GM19455 (cell line): ENCODE data around the gene DUSP22.
A peak's percentile ranks its signal among the peaks of the same experiment; 100 is the strongest.

ENCODE experiments used
- ATAC-seq: cut with Tn5 transposase; IDR thresholded peaks from one replicate; pipeline ENCODE4 v1.9.1; 2021; ENCODE audit not compliant: unreplicated experiment

The DUSP22 gene

GRCh38 chr6:336159-337114 lies 44.1 kb downstream of the DUSP22 start:
- ATAC-seq, result peak; percentile 42

GRCh38 chr6:337805-338368 lies 45.6 kb downstream of the DUSP22 start:
- ATAC-seq, result no peak

- ATAC-seq, result no peak
These were observed 46.6 kb downstream of the DUSP22 start for GRCh38 chr6:338815-339262.

- ATAC-seq, result no peak
These were observed 47.2 kb downstream of the DUSP22 start for GRCh38 chr6:339480-339879.

- no peak for ATAC-seq
These were observed 48.1 kb downstream of the DUSP22 start for GRCh38 chr6:340186-340955.

- ATAC-seq, result no peak
These were observed 48.9 kb downstream of the DUSP22 start for GRCh38 chr6:340991-341827.

GRCh38 chr6:341914-342831 lies 49.9 kb downstream of the DUSP22 start:
- ATAC-seq, result peak; percentile 69

- ATAC-seq, result no peak
These were observed 50.5 kb downstream of the DUSP22 start for GRCh38 chr6:342832-343179.

GRCh38 chr6:343226-343935 lies 51.1 kb downstream of the DUSP22 start:
- no peak for ATAC-seq

GRCh38 chr6:343960-344815 lies 51.9 kb downstream of the DUSP22 start:
- ATAC-seq, result no peak

- ATAC-seq, result no peak
These were observed 52.6 kb downstream of the DUSP22 start for GRCh38 chr6:344816-345340.

GRCh38 chr6:345747-346385 lies 53.6 kb downstream of the DUSP22 start:
- ATAC-seq, result no peak

- no peak for ATAC-seq
These were observed 54.2 kb downstream of the DUSP22 start for GRCh38 chr6:346386-347030.

GRCh38 chr6:347232-347631 lies 54.9 kb downstream of the DUSP22 start:
- ATAC-seq, result peak; percentile 85

- no peak for ATAC-seq
These were observed 55.9 kb downstream of the DUSP22 start for GRCh38 chr6:347951-348859.

GRCh38 chr6:348860-349396 lies 56.6 kb downstream of the DUSP22 start:
- ATAC-seq, result no peak
